Uterus (tissue), 2 donors: ENCODE data around the gene KLK13.

ENCODE experiments used
- CTCF ChIP-seq, 4 experiments: fragments of 200-600 bp in 2 of 4; fragments of 450-650 bp in 2 of 4; sonication (generic) in 2 of 4; IDR thresholded peaks; one replicate each; pipeline ENCODE4 v1.5.1; 2016 to 2019; ENCODE audit warnings: antibody characterized with exemption in 4 of 4, mild to moderate bottlenecking in 2 of 4, moderate library complexity in 1 of 4
- POLR2A ChIP-seq, 2 donors: fragments of 450-650 bp; IDR thresholded peaks; one replicate each; pipeline ENCODE4 v1.6.1; 2016; ENCODE audit warnings: antibody characterized with exemption in 2 of 2, mild to moderate bottlenecking in 1 of 2, moderate library complexity in 1 of 2

- TF ChIP-seq CTCF (IDR thresholded peaks at IDR 0.05) (no peak), POLR2A (IDR thresholded peaks at IDR 0.05) (no peak)
Observed at GRCh38 chr19:51078731-51079130, 13.8 kb upstream of the KLK13 start.
